ENCODE results near the gene ALOX15B. TPM values are rescaled to one million over a fixed set of nuclear protein-coding genes. Genes with fewer than 3 reads are reported as not detected.
"Not testable (repeated sequence)": the region's sequence is repeated elsewhere in the genome, so short reads cannot be mapped to it uniquely, and the experiment has no call there.

ALOX15B gene
- total and polyA plus RNA-seq, 11 donors = 0.07 to 2.2 (median 0.23) TPM; not detected in 4

DNA sequence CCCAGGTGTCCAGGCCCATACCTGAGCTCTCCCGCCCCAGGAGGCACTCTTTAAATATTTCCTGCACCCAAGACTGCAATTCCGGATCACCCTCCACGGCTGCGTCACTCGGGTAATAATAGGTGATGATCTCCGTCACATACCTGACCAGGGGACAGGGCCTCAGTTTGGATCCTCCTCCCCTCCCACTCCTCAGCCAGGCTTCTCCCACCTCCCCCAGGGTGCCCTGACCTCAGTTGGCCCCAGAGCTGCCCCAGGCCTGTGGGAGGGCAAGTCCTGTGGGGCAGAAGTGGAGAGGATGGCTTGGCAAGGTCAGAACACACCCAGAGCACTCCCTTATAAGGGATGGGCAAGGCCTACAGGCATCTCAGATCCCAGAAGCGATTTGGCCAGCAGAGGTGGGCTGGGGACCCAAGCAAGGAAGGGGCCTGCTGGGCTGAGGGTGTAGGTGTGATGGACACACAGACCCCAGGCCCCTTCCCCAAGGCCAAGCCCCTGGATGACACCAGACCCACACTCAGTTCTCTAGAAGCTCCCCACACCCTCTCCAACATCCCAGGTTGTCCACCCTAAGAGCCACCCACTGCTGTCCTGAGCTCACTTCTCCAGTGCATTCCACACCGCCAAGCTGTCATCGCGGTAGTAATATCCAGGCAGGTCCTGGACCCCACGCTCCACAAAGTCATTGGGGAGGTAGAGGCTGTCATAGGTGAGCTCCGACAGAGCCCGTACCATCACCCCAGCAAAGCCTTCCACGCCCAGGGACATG lies 36.9 kb downstream of the ALOX15B start:
- TF ChIP-seq, protein P1, sequence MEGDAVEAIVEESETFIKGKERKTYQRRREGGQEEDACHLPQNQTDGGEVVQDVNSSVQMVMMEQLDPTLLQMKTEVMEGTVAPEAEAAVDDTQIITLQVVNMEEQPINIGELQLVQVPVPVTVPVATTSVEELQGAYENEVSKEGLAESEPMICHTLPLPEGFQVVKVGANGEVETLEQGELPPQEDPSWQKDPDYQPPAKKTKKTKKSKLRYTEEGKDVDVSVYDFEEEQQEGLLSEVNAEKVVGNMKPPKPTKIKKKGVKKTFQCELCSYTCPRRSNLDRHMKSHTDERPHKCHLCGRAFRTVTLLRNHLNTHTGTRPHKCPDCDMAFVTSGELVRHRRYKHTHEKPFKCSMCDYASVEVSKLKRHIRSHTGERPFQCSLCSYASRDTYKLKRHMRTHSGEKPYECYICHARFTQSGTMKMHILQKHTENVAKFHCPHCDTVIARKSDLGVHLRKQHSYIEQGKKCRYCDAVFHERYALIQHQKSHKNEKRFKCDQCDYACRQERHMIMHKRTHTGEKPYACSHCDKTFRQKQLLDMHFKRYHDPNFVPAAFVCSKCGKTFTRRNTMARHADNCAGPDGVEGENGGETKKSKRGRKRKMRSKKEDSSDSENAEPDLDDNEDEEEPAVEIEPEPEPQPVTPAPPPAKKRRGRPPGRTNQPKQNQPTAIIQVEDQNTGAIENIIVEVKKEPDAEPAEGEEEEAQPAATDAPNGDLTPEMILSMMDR (IDR thresholded peaks at IDR 0.05) = no peak
- no peak for TF ChIP-seq POLR2A (IDR thresholded peaks at IDR 0.05)
- Histone ChIP-seq H3K27ac (no peak overlapping the region), H3K27me3 (peaks cover 30 to 98% (median 81%) of the 10 kb centered on the region in 9 donors), H3K9me3 (no peaks in the 10 kb centered on the region), H3K36me3 (no peaks in the 10 kb centered on the region), H3K4me3 (no peak overlapping the region), H3K4me1 (peaks cover 0 to 38% (median 30%) of the 10 kb centered on the region in 12 donors)
- WGBS, 4 donors = 89 to 91% (median 90%) methylated on average over 13 to 14 of the region's 14 CpGs
- intact Hi-C loops (cut with DNase I) = loop anchor here in 1 of 10 donors (2.0 kb wide), 1 partner anchor 19 kb away; no protein-coding TSS in a partner anchor
- no peak for ATAC-seq
- DNase-seq = no peak

GRCh38 chr17:8076502-8077266 lies 37.8 kb downstream of the ALOX15B start:
- TF ChIP-seq, protein P1 (IDR thresholded peaks at IDR 0.05) = no peak
- no peak for TF ChIP-seq POLR2A (IDR thresholded peaks at IDR 0.05)
- H3K9me3 ChIP-seq = no peaks in the 10 kb centered on the region
- intact Hi-C loops (cut with DNase I) = loop anchor here in 1 of 10 donors (2.0 kb wide), 1 partner anchor 20 kb away; no protein-coding TSS in a partner anchor
- H3K4me1 ChIP-seq = peaks cover 0 to 38% (median 30%) of the 10 kb centered on the region in 12 donors
- DNase-seq (no peak), ATAC-seq (no peak)
- H3K4me3 ChIP-seq = no peak overlapping the region
- no peaks in the 10 kb centered on the region for H3K36me3 ChIP-seq
- H3K27me3 ChIP-seq = peaks cover 33 to 98% (median 77%) of the 10 kb centered on the region in 9 donors
- 86 to 92% (median 91%) methylated on average over 13 of the region's 13 CpGs for WGBS, 4 donors
- no peak overlapping the region for H3K27ac ChIP-seq

DNA sequence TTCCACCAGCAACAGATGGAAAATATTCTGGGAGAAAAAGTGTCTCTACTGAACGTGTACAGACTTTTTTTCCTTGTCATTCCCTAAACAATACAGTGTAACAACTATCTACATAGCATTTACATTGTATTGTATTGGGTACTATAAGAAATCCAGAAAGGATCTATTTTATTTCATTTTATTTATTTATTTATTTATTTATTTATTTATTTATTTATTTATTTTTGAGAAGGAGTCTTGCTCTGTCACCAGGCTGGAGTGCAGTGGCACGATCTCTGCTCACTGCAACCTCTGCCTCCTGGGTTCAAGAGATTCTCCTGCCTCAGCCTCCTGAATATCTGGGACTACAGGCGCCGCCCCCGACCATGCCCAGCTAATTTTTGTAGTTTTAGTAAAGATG lies 39.1 kb downstream of the ALOX15B start:
- 69 to 91% (median 88%) methylated on average over 5 of the region's 5 CpGs for WGBS, 4 donors
- peaks cover 25 to 98% (median 71%) of the 10 kb centered on the region in 9 donors for H3K27me3 ChIP-seq
- H3K36me3 ChIP-seq, H3K27ac ChIP-seq, ATAC-seq, DNase-seq, H3K4me3 ChIP-seq, H3K9me3 ChIP-seq: not testable (repeated sequence)
- intact Hi-C loops (cut with DNase I) = loop anchor here in 1 of 10 donors (2.0 kb wide), 1 partner anchor 21 kb away; no protein-coding TSS in a partner anchor
- H3K4me1 ChIP-seq = peaks cover 0 to 29% (median 22%) of the 10 kb centered on the region in 12 donors

DNA sequence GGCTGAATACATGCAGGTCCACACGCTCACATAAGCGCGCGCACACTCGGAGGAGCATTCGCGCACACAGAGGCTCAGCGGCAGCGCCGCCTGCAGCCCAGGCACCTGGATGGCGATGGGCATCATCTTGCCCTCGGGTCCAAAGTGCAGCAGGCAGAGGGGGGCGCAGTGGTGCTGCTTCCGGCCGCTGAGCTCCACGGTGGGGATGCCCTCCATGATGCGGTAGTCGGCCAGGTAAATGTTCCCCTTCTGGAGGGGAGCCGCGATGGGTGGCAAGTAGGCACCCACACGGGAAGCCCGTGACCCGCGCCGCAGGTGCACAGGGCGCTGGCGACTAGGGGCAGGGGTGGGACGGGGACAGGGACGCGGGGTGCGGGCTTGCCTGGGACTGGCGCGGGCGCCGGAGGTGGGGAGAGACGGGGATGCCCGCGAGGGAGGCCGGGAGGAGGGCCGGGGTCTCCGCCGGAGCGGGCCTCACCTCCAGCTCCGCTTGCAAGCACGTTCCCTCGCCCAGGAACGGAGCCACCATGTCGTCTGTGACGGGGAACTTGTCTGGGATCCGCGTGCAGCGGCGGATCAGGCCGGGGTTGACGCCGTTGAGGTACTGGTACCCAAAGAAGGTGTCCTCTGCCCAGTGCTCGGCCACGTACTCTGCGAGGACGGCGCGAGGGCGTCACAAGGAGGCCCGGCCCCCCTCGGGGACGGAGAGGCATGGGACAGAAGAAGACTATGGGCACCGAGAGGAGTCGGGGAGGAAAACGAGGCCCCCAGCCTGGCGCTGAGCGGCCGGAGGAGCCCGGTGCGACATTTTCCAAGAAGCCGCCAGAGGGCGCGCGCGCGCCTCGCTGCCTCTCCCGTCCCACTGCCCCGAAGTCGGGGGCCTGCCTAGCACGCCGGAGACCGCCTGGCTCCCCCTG lies 40.7 kb downstream of the ALOX15B start:
- Histone ChIP-seq H3K4me3 (peak overlapping the region; percentile 0 to 58 (median 43)), H3K9me3 (no peaks in the 10 kb centered on the region), H3K27me3 (peaks cover 16 to 98% (median 63%) of the 10 kb centered on the region in 9 donors), H3K36me3 (no peaks in the 10 kb centered on the region), H3K4me1 (peaks cover 0 to 17% (median 12%) of the 10 kb centered on the region in 12 donors), H3K27ac (no peak overlapping the region)
- DNase-seq (peak; percentile 60 to 86 (median 67)), ATAC-seq (peak; percentile 72 to 93 (median 86))
- intact Hi-C loops (cut with DNase I) = loop anchor here in 7 of 10 donors (5.0 to 10.0 kb wide), 4 partner anchors 38 to 225 kb away; partner anchors contain the start of genes ALOXE3 (in 3 of the 7) and SLC25A35 (in 2 of the 7)
- 1 to 3% (median 2%) methylated on average over 41 to 87 of the region's 87 CpGs for WGBS, 4 donors
- TF ChIP-seq POLR2A (IDR thresholded peaks at IDR 0.05) = no peak
- TF ChIP-seq, protein P1 (IDR thresholded peaks at IDR 0.05) = peak; percentile 87 to 99 (median 92)
